ENCODE measurements around the gene TMEM14A. TPM values are rescaled to one million over a fixed set of nuclear protein-coding genes. Genes with fewer than 3 reads are reported as not detected.

The TMEM14A gene
- total RNA-seq, 2 donors from 2014 or later: 16.5 to 27.1 TPM

GRCh38 chr6:52663120-52663935, 7.6 kb upstream of the TMEM14A start:
- H3K27me3 ChIP-seq (replicated peaks; ENCODE audit: insufficient read depth): no peaks in the 10 kb centered on the region
- peaks cover 8 to 27% of the 10 kb centered on the region in 2 donors for H3K4me1 ChIP-seq (ENCODE audit: control insufficient read depth in 1 of 2, low read depth in 2 of 2)
- no peaks in the 10 kb centered on the region for H3K36me3 ChIP-seq
- peak overlapping the region in 1 of 2 donors; percentile 72 for H3K27ac ChIP-seq
- H3K4me3 ChIP-seq: peak overlapping the region; percentile 90
- no peaks in the 10 kb centered on the region for H3K9me3 ChIP-seq
- no peak for ATAC-seq (ENCODE audit: insufficient number of reproducible peaks, low FRiP score, low read depth)
- TF ChIP-seq, protein P1, sequence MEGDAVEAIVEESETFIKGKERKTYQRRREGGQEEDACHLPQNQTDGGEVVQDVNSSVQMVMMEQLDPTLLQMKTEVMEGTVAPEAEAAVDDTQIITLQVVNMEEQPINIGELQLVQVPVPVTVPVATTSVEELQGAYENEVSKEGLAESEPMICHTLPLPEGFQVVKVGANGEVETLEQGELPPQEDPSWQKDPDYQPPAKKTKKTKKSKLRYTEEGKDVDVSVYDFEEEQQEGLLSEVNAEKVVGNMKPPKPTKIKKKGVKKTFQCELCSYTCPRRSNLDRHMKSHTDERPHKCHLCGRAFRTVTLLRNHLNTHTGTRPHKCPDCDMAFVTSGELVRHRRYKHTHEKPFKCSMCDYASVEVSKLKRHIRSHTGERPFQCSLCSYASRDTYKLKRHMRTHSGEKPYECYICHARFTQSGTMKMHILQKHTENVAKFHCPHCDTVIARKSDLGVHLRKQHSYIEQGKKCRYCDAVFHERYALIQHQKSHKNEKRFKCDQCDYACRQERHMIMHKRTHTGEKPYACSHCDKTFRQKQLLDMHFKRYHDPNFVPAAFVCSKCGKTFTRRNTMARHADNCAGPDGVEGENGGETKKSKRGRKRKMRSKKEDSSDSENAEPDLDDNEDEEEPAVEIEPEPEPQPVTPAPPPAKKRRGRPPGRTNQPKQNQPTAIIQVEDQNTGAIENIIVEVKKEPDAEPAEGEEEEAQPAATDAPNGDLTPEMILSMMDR (IDR thresholded peaks at IDR 0.05): peak; percentile 83
- no peak for DNase-seq (ENCODE audit: low spot score)

DNA sequence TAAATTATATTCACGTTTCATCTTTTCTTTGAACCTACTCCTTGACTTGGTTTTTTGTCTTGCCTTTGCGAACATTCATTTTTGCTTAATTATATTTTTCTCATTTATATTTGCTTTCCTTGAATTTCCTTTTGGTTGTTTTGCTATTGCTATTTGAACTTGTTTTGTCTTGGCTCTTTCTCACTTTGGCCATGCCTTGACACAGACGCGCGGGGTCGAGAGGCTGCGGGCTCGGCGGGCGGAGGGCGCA, 7.1 kb upstream of the TMEM14A start:
- Histone ChIP-seq H3K4me1 (ENCODE audit: control insufficient read depth in 1 of 2, low read depth in 2 of 2) (peaks cover 8 to 27% of the 10 kb centered on the region in 2 donors), H3K36me3 (no peaks in the 10 kb centered on the region), H3K4me3 (peak overlapping the region; percentile 90), H3K9me3 (no peaks in the 10 kb centered on the region), H3K27ac (peak overlapping the region; percentile 11 to 72), H3K27me3 (replicated peaks; ENCODE audit: insufficient read depth) (no peaks in the 10 kb centered on the region)
- no peak for DNase-seq (ENCODE audit: low spot score)
- TF ChIP-seq, protein P1 (IDR thresholded peaks at IDR 0.05): no peak
- no peak for ATAC-seq (ENCODE audit: insufficient number of reproducible peaks, low FRiP score, low read depth)

DNA sequence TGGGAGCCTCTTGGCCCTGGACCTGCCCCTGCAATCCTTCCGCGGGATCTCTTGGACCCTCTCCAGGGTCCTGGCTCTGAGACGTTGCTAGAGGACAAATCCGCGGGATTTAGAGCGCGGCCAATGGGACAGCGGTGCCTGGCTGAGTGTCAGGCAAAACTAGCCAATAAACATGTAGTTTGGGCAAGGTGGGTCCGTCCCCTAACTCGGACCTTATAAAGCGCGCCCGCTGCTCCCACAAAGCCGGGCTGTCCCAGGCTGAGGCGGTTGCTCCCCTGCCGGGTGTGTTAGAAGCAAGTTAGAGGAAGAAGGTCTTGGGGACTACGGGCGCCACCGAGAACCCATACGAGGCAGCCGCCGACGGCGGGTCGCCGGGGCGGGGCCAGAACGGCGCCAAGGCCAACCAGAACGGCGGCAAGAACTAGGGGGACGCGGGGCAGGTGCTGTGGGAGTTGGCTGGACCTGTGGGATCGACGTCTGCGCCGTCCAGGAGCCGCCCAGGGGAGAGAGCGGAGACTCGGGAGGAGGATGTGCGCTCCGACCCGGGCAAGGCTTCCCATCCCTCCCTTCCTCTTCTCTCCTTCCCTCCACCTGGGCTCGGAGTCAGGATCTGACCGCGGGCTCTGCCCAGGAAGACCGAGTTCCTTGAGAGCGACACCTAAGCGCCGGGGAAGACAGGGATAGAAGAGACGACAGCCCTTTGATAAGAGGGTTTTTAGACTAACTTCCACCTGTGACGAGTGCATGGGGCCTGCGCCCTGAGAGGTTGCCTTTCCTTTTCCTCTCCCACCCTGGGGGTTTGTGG, 6.5 kb upstream of the TMEM14A start:
- peak; percentile 62 for DNase-seq (ENCODE audit: low spot score)
- Histone ChIP-seq H3K4me3 (peak overlapping the region; percentile 90), H3K9me3 (no peaks in the 10 kb centered on the region), H3K36me3 (no peaks in the 10 kb centered on the region), H3K27me3 (replicated peaks; ENCODE audit: insufficient read depth) (no peaks in the 10 kb centered on the region), H3K4me1 (ENCODE audit: control insufficient read depth in 1 of 2, low read depth in 2 of 2) (peaks cover 8 to 27% of the 10 kb centered on the region in 2 donors), H3K27ac (peak overlapping the region; percentile 71 to 72)
- peak; percentile 87 for ATAC-seq (ENCODE audit: insufficient number of reproducible peaks, low FRiP score, low read depth)
- TF ChIP-seq, protein P1 (IDR thresholded peaks at IDR 0.05): no peak

DNA sequence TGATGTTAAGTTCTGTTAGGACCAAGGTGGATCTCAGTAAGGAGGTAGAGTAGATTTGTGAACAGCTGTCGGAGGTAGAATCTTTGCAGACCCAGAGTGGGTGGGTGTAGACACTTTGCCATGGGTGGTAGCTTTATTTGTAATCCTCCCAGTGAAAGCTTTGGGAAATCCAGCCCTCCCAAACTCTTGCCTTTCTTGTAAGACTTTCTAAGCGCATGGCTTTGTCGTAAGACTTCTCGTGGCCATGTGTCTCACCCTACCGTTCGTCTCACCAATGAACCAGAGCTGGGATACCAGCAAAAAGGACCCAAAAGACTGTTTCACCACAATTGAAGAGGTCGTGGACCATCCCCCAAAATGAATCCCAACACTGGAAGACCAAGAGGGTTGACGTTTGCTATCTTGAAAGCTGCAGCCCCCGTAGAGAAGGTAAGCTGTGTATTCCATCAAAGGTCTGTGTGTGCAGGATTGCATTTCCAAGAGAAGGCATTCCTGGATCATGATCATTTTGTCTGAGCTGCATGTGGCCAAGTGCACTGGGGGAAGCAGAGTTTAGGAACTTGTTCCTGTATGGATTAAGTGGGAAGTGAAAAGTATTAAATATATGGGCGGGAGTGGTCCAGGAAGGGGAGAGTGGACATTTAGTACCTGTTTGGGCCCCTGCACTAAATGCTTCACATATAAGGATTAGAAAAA, 5.8 kb upstream of the TMEM14A start:
- no peak for ATAC-seq (ENCODE audit: insufficient number of reproducible peaks, low FRiP score, low read depth)
- Histone ChIP-seq H3K36me3 (no peaks in the 10 kb centered on the region), H3K4me3 (peak overlapping the region; percentile 90), H3K27ac (peak overlapping the region in 1 of 2 donors; percentile 72), H3K4me1 (ENCODE audit: control insufficient read depth in 1 of 2, low read depth in 2 of 2) (peaks cover 8 to 27% of the 10 kb centered on the region in 2 donors), H3K27me3 (replicated peaks; ENCODE audit: insufficient read depth) (no peaks in the 10 kb centered on the region), H3K9me3 (no peaks in the 10 kb centered on the region)
- DNase-seq (ENCODE audit: low spot score): no peak
- TF ChIP-seq, protein P1 (IDR thresholded peaks at IDR 0.05): no peak

GRCh38 chr6:52666071-52666470, 4.8 kb upstream of the TMEM14A start:
- no peaks in the 10 kb centered on the region for H3K27me3 ChIP-seq (replicated peaks; ENCODE audit: insufficient read depth)
- H3K27ac ChIP-seq: no peak overlapping the region
- H3K4me1 ChIP-seq (ENCODE audit: control insufficient read depth in 1 of 2, low read depth in 2 of 2): peaks cover 8 to 32% of the 10 kb centered on the region in 2 donors
- H3K4me3 ChIP-seq: no peak overlapping the region
- ATAC-seq (ENCODE audit: insufficient number of reproducible peaks, low FRiP score, low read depth) (no peak), DNase-seq (ENCODE audit: low spot score) (no peak)
- H3K9me3 ChIP-seq: no peaks in the 10 kb centered on the region
- TF ChIP-seq, protein P1 (IDR thresholded peaks at IDR 0.05): no peak
- no peaks in the 10 kb centered on the region for H3K36me3 ChIP-seq

Data from thoracic aorta (tissue), 2 donors.